AG09309 (cell line): ENCODE results near the gene ACIN1.

Source experiments
- DNase-seq: peaks from one replicate; pipeline ENCODE4 v3.0.0-alpha.2; 2010; ENCODE audit warnings: low read depth
- H3K4me3 ChIP-seq: 2 replicates; pipeline ENCODE4 v1.5.1; 2011; ENCODE audit warnings: mild to moderate bottlenecking, low read depth, low read length, moderate library complexity; ENCODE audit not compliant: control insufficient read depth
- CTCF ChIP-seq: IDR thresholded peaks from 2 replicates; pipeline ENCODE4 v1.5.1; 2011; ENCODE audit warnings: mild to moderate bottlenecking, low read depth, low read length, inconsistent platforms; ENCODE audit not compliant: insufficient read depth, control insufficient read depth; ENCODE audit errors: missing control alignments

The ACIN1 gene

GRCh38 chr14:23118506-23119362 lies 23.8 kb upstream of the ACIN1 start, which contains the start of gene CEBPE:
Gene CEBPE, minus strand, starts transcription at chr14:23119255. Its CDS starts 164 bp downstream, at chr14:23119091.
- H3K4me3 ChIP-seq: no peak within 1 kb of the TSS
- DNase-seq: no peak
- TF ChIP-seq CTCF: no peak

GRCh38 chr14:23117371-23118020 lies 22.6 kb upstream of the ACIN1 start:
- no peak for TF ChIP-seq CTCF
- no peak for DNase-seq
- no peak overlapping the region for H3K4me3 ChIP-seq

GRCh38 chr14:23115918-23116317 lies 21.0 kb upstream of the ACIN1 start:
- H3K4me3 ChIP-seq: no peak overlapping the region
- no peak for TF ChIP-seq CTCF
- no peak for DNase-seq

- DNase-seq: peak; percentile 96
- H3K4me3 ChIP-seq: no peak overlapping the region
- no peak for TF ChIP-seq CTCF
These were observed 20.2 kb upstream of the ACIN1 start for GRCh38 chr14:23115039-23115731.

- no peak overlapping the region for H3K4me3 ChIP-seq
- DNase-seq: no peak
- TF ChIP-seq CTCF: no peak
These were observed 19.7 kb upstream of the ACIN1 start for GRCh38 chr14:23114669-23115038.

GRCh38 chr14:23114120-23114458 lies 19.2 kb upstream of the ACIN1 start:
- no peak for TF ChIP-seq CTCF
- no peak overlapping the region for H3K4me3 ChIP-seq
- DNase-seq: no peak
